DMS 273 (cell line): Measurements from ENCODE around the gene MROH9.

Experiments used
- DNase-seq: peaks from one replicate; lab custom pipeline; 2025; ENCODE audit not compliant: unreplicated experiment; lab: John Stamatoyannopoulos, UW

MROH9 gene

DNA sequence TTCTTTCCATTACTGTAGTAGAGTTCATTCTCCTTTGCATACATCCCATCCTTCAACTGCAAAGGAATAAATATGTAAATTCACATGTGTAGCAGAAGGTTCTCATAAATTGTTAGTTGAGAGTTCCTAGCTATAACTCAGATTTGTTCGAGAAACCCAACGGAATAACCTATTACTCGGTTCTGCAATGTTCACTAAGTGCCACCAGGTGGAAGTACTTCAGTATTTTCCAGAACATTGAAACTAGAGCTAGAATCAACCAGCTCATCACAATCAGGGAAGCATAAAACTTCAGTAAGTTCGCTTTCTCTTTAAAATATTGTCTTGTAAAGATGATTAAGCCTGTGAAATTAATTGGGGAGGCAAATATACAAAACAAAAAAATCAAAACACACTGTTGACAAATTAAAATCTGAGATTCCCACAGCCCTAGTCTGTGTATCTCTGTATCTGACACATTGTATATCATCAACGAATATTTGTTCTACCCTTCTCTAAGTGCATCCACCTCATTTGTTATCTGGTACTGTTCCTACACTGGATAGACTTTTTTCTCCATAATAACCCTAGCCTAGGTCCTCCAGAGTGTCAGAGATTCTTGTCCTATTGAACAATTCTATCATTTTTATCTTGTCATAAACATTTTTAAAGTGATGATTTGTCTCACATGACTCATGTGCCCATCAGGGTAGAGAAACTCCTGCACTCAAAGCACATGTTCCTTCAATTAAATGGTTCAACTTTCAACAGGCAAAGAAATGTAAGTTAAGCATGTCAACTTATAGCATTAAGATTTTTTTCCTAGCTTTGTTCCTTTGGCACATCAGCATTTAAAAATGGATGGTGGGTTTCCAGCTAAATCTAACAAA lies 31.9 kb downstream of the MROH9 start:
- DNase-seq, result peak; percentile 59

DNA sequence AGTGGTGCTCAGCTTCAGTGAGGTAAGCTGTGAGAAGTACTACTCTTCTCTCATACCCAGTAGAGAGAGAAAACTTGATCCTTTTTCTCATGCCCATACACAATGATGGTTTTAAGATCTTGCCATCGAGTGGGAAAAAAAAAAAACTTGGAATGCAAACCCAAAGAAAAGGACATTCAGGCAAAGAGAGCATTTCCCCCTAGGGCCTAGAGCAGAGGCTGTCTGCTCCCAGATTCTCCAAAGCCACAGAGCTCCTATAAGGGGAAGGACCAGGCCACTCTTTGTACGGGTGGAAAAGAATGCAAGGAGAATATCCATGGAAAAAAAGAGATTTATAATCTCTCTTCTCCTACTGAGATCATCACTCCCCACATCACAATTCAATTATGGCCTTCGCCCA lies 34.9 kb downstream of the MROH9 start:
- no peak for DNase-seq

DNA sequence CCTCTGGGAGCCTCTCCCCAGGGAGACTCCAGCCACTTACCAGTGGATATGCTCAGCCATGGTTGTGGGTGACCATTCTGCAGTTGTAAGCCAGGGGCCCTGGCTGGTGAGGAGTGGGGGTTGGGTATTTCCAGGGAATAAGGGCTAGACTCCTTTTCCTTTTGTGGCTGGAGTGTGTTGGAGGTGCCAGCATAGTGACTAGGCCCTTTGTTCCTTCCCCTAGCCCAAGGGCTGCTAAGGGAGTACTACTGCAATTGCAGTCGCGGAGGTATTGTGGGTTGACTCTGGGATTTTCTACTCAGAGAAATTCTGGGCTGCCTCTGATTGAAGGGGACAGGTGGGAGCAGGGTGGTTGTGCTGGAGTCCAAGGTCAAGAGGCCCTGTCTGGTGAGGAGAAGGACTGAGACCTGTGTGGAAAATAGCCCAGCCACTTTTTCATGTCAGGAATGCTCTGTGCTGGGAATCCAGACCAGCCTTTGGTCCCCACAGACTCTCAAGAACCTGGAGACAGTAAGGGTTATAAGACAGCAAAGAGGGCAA lies 43.1 kb downstream of the MROH9 start:
- DNase-seq, result no peak

GRCh38 chr1:170985406-170985805 lies 50.1 kb downstream of the MROH9 start:
- no peak for DNase-seq

DNA sequence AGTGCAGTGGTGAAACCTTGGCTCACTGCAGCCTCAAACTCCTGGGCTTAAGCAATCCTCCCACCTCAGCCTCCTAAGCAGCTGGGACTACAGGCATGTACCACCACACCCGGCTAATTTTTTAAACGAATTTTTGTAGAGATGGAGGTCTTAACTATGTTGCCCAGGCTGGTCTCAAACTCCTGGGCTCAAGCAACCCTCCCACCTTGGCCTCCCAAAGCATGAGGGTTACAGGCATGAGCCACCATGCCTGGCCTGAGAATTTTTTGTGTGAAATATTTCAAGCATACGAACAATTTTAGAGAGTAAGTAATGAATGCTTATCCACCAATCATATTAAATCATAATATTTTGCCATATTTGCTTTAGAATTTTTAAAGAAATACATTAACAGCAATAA lies 51.6 kb downstream of the MROH9 start:
- no peak for DNase-seq

GRCh38 chr1:170987424-170987823 lies 52.1 kb downstream of the MROH9 start:
- no peak for DNase-seq

DNA sequence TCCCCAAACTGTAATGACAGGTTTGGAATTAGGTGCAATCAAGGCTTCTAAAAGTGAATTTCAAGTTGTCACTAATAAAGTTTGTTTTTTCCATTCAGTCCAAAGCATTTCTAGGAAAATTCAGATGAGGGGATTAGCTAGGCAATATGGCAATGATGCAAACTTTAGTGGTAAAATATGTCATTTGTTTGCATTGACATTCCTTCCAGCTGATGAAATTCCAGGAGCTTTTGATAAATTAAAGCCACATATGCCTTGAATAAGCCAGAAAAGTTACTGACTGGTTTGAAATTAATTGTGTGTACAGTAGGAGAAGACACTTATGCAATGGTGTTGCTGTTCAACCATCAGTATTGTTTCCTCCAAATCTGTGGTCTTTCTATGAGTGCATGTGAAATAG lies 57.8 kb downstream of the MROH9 start:
- DNase-seq, result no peak

- DNase-seq, result no peak
Measured at GRCh38 chr1:170993717-170994116, 58.4 kb downstream of the MROH9 start.

DNA sequence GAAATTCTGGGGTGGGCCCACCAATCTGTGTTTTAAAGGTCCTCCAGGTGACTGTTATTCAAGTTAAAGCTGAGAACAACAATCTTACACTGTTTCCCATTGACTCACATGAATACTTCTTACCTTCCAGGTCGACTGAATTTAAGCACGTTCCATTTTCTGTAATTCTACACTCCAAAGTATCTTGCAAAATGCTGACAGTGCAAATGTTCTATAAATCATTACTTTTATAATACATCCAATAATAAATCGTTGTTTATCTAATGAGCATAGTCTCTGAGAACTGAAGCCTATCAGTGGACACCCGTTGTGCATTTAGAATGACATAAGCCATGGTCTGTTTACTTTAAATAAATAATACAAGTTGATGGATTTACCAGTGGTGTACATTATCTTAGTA lies 79.5 kb downstream of the MROH9 start:
- no peak for DNase-seq

GRCh38 chr1:171017426-171017825 lies 82.1 kb downstream of the MROH9 start:
- peak; percentile 79 for DNase-seq

DNA sequence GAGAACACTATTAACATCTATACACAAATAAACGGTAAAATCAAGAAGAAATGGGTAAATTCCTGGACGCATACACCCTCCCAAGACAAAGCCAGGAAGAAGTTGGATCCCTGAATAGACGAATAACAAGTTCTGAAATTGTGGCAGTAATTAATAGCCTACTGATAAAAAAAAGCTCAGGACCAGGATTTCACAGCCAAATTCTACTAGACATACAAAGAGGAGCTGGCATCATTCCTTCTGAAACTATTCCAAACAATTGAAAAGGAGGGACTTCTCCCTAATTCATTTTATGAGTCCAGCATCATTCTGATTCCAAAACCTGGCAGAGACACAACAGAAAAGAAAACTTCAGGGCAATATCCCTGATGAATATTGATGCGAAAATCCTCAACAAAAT lies 84.6 kb downstream of the MROH9 start:
- DNase-seq, result no peak

GRCh38 chr1:171032822-171033702 lies 97.7 kb downstream of the MROH9 start:
- no peak for DNase-seq

DNA sequence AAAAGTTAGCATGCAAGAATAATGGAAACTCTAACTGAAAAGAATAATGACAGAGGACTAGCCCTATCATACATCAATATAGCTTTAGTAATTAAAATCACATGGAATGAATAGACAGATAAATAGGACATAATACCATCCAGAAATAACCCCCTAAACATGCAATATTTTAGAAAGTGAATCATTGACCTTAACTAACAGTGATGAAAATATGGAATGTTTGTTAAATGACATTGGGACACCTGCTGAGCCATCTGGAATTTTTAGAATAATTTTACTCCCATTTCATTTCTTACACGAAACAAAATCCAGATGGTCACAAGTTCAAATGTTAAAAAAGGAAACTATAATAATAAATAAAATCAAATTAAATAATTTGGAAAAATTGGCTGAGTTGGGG lies 102.3 kb downstream of the MROH9 start:
- DNase-seq, result no peak

- DNase-seq, result no peak
Measured at GRCh38 chr1:171038284-171038683, 103.0 kb downstream of the MROH9 start.

DNA sequence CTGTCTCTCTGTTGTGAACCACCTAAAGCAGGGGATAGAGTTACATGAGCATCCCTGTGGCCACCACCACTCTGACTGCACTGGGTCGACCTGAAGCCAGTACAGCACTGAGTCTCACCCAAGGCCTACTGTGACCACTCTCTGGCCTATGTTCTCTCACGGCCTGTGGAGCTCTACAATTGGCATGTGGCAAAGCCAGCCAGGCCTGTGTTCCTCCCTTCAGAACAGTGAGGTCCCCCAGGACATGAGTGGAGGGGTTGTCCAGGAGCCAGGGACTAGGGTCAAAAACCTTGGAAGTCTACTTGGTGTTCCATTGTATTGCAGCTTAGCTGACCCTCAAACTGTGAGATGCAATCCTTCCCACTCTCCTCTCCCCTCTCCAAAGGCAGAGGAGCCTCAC lies 112.7 kb downstream of the MROH9 start:
- DNase-seq, result no peak

DNA sequence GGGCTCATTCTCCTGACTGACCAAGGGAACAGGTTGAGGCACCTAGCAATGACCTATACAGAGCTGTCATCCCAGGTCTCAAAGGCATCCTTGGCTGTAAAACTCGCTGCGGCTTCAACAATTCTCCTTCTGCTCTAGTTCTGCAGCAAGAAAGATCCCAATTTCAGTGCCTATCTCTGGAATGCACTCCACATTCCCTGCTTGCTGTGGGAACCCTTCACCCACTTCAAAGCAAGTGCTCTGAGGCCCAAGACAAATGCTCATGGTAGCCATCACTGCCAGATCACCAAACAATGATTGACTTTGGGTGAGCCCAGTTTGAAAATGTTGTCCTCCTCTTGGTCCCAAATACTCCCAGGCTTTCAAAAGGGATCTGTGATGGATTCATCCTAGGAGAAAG lies 117.6 kb downstream of the MROH9 start:
- DNase-seq, result no peak

DNA sequence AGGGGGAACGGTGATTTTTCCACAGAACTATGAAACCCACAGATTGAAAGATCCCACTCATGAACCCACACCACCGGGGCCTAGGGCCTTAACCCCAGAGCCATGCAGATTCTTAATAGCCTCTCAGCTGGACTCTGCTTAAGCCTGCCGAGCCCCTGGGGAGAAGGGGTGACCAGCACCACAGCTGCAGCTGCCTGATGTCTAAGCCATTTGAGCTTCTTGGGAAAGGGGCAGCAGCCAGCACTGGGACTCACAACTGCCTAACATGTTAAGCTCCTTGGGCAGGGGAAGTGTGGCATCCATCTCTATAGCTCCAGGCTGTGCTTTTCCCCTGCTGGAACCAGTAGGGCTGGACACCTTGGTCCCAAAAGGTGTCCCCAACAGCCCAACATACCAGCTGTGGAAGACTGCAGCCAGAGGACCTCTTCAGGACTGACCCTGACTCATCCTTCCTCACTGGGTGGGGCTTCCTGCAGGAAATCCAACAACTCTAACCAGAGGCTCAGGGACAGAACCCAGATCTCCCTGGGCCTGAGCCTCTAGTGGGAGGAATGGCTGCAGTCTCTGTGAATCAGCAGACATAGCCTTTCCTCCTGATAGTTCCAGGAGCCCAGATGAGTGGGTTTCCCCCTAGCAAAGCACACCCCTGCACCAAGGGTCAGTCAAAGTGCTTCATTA lies 120.8 kb downstream of the MROH9 start:
- no peak for DNase-seq

GRCh38 chr1:171061425-171062143 lies 126.2 kb downstream of the MROH9 start:
- no peak for DNase-seq

GRCh38 chr1:171062902-171063301 lies 127.6 kb downstream of the MROH9 start:
- no peak for DNase-seq

DNA sequence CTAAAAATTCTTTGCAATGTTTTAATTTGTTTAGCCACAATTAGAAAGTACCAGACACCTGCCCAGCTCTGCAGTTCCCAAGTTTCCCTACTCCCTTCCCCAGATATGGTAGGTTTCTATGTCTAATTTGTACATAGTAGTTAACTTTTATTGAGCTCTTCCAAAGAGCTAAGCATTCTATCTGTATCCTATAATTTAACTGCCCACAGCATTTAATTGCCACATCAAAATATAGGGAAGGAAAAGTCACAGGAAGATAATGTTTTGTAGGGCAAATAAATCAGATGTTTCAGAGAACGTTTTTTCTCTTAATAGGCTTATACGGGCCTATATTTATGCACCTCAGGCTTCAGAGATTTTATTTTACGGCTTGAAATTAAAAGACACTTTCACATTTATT lies 139.7 kb downstream of the MROH9 start:
- DNase-seq, result no peak

GRCh38 chr1:171081314-171081753 lies 146.0 kb downstream of the MROH9 start:
- DNase-seq, result peak; percentile 53
